HG03558 (cell line): ENCODE results near the gene IFNAR1.
"Not testable (repeated sequence)": the region's sequence is repeated elsewhere in the genome, so short reads cannot be mapped to it uniquely, and the experiment has no call there.

ENCODE experiments used
- ATAC-seq: cut with Tn5 transposase; IDR thresholded peaks from one replicate; pipeline ENCODE4 v1.9.1; 2021; ENCODE audit warnings: moderate number of reproducible peaks; ENCODE audit not compliant: unreplicated experiment; ENCODE audit errors: extremely low read depth

Gene IFNAR1

GRCh38 chr21:33305344-33305671 lies 19.5 kb upstream of the IFNAR1 start:
- ATAC-seq: no peak

DNA sequence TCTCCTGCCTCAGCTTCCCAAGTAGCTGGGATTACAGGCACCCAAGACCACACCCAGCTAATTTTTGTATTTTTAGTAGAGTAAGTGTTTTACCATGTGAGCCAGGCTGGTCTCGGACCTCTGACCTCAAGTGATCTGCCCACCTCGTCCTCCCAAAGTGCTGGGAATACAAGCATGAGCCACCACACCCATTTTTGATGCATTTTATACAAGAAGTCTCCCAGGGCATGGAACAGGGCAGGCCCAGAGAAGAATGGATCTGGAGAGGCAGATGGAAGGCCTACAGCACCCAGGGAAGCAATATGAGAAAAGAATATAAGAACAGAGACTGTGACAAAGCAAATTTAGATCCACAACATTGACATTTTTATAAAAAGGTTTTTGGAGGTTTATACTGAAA lies 18.8 kb upstream of the IFNAR1 start:
- no peak for ATAC-seq

GRCh38 chr21:33308586-33309490 lies 15.9 kb upstream of the IFNAR1 start:
- peak; percentile 42 for ATAC-seq

GRCh38 chr21:33309778-33310177 lies 15.0 kb upstream of the IFNAR1 start:
- no peak for ATAC-seq

DNA sequence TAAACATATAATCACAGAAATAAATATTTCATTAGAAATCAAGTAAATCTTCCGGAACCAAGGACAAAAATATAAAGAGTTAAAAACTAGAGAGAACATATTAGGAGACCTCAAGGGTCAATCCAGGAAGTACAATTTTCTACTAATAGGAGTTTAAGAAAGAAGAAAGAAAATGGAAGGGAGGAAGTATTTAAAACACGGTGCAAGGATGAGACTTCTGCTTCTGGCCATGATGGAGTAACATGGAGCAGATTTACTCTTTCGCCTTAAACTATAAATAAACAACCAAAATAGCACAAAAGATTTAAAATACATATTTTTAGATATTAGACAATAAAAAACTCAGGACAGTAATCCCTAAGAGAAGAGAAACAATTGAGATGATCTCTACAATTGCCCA lies 12.6 kb upstream of the IFNAR1 start:
- no peak for ATAC-seq

- ATAC-seq: no peak
Observed at GRCh38 chr21:33313183-33313582, 11.6 kb upstream of the IFNAR1 start.

- no peak for ATAC-seq
Observed at GRCh38 chr21:33313611-33314010, 11.2 kb upstream of the IFNAR1 start.

- ATAC-seq: no peak
Observed at GRCh38 chr21:33314111-33314510, 10.7 kb upstream of the IFNAR1 start.

- ATAC-seq: no peak
Observed at GRCh38 chr21:33315946-33316710, 8.6 kb upstream of the IFNAR1 start.

DNA sequence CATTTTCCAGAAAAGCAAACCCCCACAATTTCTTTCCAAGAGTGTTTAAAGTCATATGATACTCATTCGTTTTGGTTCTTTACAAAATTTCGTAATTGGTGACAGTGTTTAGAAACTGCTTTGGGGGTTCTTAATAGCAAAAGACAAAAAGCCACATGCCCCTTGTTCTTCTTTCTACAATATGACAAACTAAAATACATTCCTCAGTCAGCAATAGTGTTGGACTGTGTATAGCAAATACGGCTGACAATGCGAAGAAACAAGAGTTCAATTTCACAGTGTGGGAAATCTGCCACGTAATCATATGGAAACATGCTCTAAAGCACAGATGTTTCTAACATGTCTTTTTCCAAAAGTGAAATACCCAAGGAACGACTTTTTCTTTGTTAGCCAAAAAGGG lies 7.6 kb upstream of the IFNAR1 start:
- no peak for ATAC-seq

- no peak for ATAC-seq
Observed at GRCh38 chr21:33317786-33318486, 6.8 kb upstream of the IFNAR1 start.

GRCh38 chr21:33321005-33321404 lies 3.8 kb upstream of the IFNAR1 start:
- not testable (repeated sequence) for ATAC-seq

GRCh38 chr21:33323610-33324009 lies 1.2 kb upstream of the IFNAR1 start:
- ATAC-seq: not testable (repeated sequence)

DNA sequence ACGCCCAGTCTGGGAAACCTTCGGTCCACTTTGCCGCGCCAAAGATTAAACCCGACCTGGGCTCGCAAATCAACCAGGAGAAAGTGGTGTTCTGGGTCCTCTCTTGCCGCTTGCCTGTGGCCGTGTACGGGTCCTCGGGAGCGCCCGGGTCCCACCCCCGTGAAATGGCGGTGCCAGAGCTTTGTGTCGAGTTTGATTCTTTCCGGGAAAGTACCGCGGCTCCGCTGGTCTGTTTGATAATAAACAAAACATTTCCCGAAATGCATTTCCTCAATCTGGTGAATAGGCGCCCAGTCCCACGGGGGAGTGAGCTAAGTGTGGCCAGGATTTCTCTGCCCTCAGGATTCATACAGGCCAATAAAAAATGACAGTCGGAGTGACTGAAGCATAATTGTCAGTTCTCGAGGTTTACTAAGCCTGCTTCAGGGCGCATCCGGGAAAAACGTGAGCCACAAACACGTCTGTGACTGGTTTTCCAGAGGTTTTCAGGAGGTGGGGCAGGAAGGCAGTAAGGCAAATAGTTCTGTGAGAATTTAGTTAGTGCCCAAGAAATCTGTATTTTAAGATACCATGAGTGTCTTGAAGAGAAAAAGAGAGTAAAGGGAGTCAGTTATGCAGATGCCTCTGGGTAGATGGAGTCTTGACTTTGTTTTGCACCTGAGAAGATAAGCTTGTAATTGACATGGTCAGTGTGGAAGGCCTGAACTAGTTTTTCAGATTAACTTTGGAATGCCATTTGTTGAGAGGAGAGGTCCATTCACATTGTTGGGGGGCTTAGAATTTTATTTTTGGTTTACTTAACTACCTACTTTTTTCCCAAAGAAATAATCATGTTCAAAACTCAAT lies 675 bp downstream of the IFNAR1 start:
- ATAC-seq: no peak

DNA sequence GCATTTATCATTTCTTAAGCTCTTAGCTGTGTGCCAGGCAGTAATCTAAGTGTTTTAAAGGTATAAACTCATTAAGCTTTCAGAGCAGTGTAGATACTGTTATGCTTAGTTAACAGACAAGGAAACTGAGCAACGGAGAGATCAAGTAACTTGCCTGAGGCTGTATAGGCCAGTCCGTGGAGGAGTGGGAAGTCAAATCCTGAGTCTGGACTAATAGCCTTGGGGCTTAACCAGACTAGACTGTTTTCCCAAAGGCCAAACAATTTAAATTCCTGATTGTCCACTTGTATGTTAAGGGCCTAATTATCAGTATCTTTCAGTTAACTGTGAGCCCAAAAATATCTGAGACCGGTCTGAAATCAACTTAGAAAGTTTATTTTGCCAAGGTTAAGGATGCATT lies 2.6 kb downstream of the IFNAR1 start:
- ATAC-seq: no peak

- no peak for ATAC-seq
Observed at GRCh38 chr21:33327792-33328433, 3.1 kb downstream of the IFNAR1 start.

DNA sequence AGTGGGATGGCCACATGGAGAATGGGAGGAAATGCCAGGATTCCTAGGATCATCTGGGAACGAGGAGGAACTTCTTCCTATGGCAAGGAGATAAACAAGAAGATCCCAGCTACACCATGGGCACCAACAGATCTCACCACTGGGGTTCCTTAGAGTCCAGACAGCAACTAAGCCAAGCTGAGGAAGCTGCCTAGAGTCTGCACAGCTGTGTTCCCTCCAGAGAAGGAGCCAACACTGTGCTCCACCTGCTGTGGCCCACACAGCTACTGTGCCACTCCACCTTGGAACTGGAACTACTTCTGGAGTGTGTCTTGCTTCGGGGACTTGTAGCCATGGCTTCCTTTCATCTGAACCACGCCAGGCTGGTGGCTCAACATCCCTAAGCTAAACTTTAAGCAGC lies 6.0 kb downstream of the IFNAR1 start:
- ATAC-seq: no peak

- no peak for ATAC-seq
Observed at GRCh38 chr21:33332143-33332542, 7.4 kb downstream of the IFNAR1 start.

DNA sequence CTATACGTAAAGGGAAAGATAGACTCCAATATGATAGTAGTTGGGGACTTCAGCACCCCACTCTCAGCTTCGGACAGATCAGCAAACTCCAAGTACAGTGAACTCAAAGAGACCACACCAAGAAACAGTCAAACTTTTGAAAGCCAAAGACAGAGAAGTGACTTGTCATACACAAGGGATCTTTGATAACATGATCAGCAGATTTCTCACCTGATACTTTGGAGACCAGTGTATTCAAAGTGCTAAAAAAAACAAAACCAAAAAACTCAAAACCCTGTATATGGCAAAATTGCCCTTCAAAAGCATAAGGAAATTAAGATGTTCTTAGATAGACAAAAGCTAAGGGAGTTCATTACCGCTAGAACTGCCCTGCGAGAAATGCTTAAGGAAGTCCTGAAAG lies 9.4 kb downstream of the IFNAR1 start:
- no peak for ATAC-seq

DNA sequence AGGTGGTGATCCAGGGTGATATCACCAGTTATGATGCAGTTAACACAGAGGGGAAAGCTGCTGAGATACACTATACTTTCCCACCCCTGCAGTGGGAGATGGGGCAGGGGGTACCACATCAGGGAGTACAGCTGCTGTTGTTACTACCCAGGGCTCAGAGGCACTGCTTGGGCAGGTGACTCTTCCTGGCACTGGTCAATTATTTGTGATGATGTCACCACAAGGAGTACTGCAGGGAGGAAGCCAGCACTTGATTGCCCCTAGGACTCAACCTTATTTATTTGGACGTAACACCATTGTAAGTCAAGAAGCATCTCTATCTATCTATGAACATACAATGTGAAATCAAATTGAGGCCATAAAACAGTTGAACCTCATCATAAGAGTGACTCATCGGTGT lies 10.1 kb downstream of the IFNAR1 start:
- ATAC-seq: no peak
